Hematopoietic multipotent progenitor cell treated with erythropoietin and hydrocortisone succinate and interleukin-3 and kit ligand, for 6 days (in vitro differentiated cells): Measurements from ENCODE around the gene TUT7.
"Not testable (repeated sequence)": the region's sequence is repeated elsewhere in the genome, so short reads cannot be mapped to it uniquely, and the experiment has no call there.

Experiments
- DNase-seq: peaks from one replicate; pipeline ENCODE4 v3.0.0-alpha.2; 2015

TUT7 gene, protein sequence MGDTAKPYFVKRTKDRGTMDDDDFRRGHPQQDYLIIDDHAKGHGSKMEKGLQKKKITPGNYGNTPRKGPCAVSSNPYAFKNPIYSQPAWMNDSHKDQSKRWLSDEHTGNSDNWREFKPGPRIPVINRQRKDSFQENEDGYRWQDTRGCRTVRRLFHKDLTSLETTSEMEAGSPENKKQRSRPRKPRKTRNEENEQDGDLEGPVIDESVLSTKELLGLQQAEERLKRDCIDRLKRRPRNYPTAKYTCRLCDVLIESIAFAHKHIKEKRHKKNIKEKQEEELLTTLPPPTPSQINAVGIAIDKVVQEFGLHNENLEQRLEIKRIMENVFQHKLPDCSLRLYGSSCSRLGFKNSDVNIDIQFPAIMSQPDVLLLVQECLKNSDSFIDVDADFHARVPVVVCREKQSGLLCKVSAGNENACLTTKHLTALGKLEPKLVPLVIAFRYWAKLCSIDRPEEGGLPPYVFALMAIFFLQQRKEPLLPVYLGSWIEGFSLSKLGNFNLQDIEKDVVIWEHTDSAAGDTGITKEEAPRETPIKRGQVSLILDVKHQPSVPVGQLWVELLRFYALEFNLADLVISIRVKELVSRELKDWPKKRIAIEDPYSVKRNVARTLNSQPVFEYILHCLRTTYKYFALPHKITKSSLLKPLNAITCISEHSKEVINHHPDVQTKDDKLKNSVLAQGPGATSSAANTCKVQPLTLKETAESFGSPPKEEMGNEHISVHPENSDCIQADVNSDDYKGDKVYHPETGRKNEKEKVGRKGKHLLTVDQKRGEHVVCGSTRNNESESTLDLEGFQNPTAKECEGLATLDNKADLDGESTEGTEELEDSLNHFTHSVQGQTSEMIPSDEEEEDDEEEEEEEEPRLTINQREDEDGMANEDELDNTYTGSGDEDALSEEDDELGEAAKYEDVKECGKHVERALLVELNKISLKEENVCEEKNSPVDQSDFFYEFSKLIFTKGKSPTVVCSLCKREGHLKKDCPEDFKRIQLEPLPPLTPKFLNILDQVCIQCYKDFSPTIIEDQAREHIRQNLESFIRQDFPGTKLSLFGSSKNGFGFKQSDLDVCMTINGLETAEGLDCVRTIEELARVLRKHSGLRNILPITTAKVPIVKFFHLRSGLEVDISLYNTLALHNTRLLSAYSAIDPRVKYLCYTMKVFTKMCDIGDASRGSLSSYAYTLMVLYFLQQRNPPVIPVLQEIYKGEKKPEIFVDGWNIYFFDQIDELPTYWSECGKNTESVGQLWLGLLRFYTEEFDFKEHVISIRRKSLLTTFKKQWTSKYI (N-terminal part only)

GRCh38 chr9:86354011-86354817 is at the start of gene TUT7:
TUT7 (minus strand) TSS chr9:86354410; CDS start chr9:86353199, 1,211 bp downstream.
- peak; percentile 97 for DNase-seq

DNA sequence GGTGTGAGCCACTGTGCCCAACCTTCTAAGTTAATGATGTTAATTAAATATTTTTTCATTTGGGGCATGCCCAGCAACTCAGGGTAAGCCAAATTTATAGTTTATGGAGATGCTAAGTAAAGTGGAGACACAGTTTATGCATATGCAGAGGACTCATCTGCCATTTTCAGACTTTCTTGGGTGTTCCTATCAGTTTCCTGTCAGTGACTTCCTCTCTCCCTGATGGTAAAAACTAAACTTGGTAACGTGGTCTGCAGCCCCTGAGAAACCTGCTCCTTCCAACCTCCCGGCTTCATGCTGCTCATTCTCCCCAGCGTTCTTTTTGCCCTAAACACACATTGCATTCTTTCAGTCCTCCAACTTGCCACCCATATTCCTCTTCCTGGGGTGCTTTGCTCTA is 48.4 kb upstream of the TUT7 start:
- peak; percentile 20 for DNase-seq

GRCh38 chr9:86396412-86396811 is 42.2 kb upstream of the TUT7 start:
- DNase-seq: no peak

- DNase-seq: not testable (repeated sequence)
Measured at GRCh38 chr9:86390184-86390583, 36.0 kb upstream of the TUT7 start.

GRCh38 chr9:86389628-86390027 is 35.4 kb upstream of the TUT7 start:
- DNase-seq: no peak

DNA sequence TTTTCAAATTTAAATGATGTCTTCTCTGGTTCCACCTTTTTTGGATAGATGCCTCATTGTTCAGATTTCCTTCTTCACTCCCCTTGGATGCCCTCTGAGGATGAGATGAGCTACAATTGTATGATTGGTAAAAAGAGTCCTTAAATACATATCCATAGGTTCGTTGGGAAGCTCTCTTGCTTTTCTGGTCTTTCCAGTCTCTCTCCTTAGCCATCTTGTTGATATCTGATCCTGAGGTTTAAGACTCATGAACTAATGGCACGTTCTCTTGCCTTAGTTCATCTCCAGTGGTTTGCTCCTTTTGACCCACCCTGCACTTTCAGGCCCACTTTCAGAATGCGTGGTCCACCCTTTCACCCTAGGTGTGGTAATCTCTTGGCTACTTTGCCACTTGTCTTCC is 33.2 kb upstream of the TUT7 start:
- DNase-seq: no peak

DNA sequence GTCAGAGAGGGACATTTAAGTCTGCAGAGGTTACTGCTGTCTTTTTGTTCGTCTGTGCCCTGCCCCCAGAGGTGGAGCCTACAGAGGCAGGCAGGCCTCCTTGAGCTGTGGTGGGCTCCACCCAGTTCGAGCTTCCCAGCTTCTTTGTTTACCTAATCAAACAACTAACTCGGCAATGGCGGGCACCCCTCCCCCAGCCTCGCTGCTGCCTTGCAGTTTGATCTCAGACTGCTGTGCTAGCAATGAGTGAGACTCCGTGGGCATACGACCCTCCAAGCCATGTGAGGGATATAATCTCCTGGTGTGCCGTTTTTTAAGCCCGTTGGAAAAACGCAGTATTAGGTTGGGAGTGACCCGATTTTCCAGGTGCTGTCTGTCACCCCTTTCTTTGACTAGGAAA is 28.8 kb upstream of the TUT7 start:
- DNase-seq: not testable (repeated sequence)

DNA sequence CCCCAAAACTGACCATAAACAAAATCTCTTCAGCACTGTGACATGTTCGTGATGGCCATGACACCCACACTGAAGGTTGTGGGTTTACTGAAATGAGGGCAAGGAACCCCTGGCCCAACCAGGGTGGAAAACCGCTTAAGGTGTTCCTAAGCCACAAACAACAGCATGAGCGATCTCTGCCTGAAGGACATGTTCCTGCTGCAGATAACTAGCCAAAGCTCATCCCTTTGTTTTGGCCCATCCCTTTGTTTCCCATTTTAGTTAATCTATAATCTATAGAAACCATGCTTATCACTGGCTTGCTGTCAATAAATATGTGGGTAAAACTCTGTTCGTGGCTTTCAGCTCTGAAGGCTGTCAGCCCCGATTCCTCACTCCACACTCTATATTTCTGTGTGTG is 21.8 kb upstream of the TUT7 start:
- DNase-seq: no peak

GRCh38 chr9:86369810-86370209 is 15.6 kb upstream of the TUT7 start:
- no peak for DNase-seq

- no peak for DNase-seq
Measured at GRCh38 chr9:86368871-86369521, 14.8 kb upstream of the TUT7 start.

DNA sequence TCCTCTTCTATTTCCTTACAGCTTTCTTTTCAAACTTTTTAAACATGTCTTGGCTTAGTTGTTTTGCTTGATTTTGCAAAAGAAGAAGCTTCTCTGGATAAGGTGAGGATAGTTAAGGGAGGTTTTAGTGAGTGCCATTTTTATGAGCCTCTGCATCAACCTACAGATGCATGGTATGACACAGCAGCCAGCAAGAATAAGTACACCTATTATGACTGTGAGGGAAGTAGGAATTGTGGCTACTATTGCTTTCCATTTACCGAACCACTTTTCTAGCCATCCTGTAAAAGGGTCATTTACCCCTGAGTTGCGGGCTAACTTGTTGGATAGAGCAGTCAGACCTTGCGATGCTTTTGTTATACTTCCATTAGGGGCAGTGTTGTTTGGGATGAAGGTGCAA is 7.0 kb upstream of the TUT7 start:
- DNase-seq: no peak

- DNase-seq: no peak
Measured at GRCh38 chr9:86359151-86359879, 5.1 kb upstream of the TUT7 start.

DNA sequence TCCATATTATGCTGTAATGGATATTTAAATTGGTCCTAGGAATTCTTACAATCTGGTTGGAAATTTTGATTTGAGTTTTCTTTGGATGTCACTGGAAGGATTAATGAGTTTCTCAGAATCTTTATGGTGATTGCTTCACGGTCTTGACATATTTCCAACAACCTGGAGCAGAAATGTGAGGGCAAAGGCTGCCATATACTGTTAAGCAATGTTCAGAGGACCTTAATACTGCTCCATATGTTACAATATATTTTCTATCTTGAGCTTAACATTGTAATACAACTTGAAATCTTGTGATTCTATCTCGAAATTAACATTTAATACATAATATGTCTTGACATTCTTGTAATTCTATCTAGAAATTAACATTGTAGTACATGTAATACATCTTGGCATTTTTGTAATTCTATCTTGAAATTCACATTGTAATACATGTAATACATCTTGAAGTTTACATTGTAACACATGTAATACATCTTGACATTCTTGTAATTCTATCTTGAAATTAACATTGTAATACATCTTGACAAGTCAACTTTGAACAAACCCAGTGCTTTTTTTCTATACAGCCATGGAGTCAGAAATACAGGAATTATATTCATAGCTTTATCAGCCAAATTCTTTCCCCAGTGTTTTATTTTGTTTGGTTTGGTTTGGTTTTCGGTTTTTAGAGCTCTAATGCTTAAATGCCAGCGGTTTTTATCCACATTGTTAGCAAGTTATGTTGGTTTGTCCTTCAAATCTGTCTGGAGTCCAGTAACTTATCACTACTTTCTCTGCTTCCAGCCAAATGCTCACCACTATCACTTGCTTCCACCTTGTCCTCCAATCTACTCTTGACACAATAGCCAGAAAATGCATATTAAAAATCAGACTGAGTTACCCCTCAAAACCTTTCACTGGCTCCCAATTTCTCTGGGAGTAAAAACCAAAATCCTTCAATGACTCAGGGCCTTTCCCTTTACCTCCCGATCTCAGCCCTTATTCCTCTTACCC is 3.0 kb upstream of the TUT7 start:
- no peak for DNase-seq

DNA sequence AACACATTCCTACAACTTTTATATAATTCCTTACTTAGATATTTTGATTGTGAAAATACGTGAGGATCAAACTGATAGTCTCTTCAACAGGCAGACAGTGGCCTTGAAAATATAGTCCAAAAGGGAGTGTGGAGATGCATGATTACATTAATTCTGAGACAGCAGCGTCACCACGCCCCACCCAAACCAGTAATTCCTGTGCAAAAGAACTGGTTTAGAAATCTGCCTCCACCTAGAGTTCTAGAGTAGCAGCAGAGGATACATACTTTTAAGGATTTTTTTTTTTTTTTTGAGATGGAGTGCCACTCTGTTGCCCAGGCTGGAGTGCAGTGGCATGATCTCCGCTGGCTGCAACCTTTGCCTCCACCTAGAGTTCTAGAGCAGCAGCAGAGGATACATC is 1.6 kb upstream of the TUT7 start:
- DNase-seq: peak; percentile 41

DNA sequence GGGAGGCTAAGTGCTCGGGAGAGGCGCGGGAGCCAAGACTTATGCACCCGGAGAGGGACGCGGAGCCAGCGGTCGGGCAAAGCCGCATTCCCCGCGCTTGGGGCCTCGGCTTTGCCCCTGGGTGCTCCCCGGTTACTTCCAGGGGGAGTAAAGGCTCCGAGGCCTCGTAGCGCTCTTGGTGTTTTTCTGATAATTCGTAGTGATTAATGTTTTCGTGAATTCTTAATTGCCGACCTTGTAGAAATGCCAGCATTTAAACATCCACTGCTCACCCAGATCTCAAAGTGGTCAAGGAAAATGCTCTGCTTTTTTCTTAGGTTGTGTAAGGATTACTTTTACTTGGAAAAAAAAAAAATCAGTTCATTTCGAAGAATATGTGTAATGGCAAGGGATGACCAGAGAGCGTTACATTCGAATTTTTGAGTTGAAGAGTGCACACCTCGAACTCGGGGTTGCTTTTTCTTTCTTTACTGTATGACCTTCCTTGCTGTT is 654 bp upstream of the TUT7 start:
- DNase-seq: peak; percentile 37

GRCh38 chr9:86353655-86354010 is 577 bp downstream of the TUT7 start:
- DNase-seq: peak; percentile 57

GRCh38 chr9:86352440-86353077 is 1.7 kb downstream of the TUT7 start:
- peak; percentile 39 for DNase-seq

- DNase-seq: no peak
Measured at GRCh38 chr9:86351880-86352279, 2.3 kb downstream of the TUT7 start.
